Mesothelial cell of epicardium (in vitro differentiated cells): Measurements from ENCODE around the gene GLRA2. TPM values are rescaled to one million over a fixed set of nuclear protein-coding genes. Genes with fewer than 3 reads are reported as not detected.

Experiments
- DNase-seq, 2 experiments: peaks; one replicate each; pipeline ENCODE4 v3.0.0; 2021; ENCODE audit warnings: low spot score in 2 of 2; ENCODE audit not compliant: unreplicated experiment in 2 of 2
- H3K27ac Mint-ChIP-seq: 2 replicates; pipeline ENCODE4 v1.8.0; 2021; ENCODE audit warnings: mixed read lengths
- H3K27me3 Mint-ChIP-seq: 2 replicates; pipeline ENCODE4 v1.8.0; 2021; ENCODE audit warnings: low read depth, mixed read lengths
- H3K36me3 Mint-ChIP-seq: 2 replicates; pipeline ENCODE4 v1.8.0; 2021; ENCODE audit warnings: mixed read lengths
- H3K4me1 Mint-ChIP-seq: 2 replicates; pipeline ENCODE4 v1.8.0; 2021; ENCODE audit warnings: mixed read lengths
- H3K4me3 Mint-ChIP-seq: 2 replicates; pipeline ENCODE4 v1.8.0; 2021; ENCODE audit warnings: mild to moderate bottlenecking, moderate library complexity, mixed read lengths
- H3K9me3 Mint-ChIP-seq: 2 replicates; pipeline ENCODE4 v1.8.0; 2021; ENCODE audit warnings: mixed read lengths
- total RNA-seq: library from RNA; stranded (reverse); gene quantifications from 3 replicates; pipeline ENCODE4 v1.2.1, GENCODE V29; 2021
- TF ChIP-seq, protein P1 (sequence below): fragments of 200-600 bp; sonication (generic); IDR thresholded peaks from one replicate; pipeline ENCODE4 v1.5.0; 2021; ENCODE audit warnings: antibody characterized with exemption; ENCODE audit not compliant: unreplicated experiment

GLRA2 gene
- total RNA-seq, 1 donor from 2014 or later, result not detected

DNA sequence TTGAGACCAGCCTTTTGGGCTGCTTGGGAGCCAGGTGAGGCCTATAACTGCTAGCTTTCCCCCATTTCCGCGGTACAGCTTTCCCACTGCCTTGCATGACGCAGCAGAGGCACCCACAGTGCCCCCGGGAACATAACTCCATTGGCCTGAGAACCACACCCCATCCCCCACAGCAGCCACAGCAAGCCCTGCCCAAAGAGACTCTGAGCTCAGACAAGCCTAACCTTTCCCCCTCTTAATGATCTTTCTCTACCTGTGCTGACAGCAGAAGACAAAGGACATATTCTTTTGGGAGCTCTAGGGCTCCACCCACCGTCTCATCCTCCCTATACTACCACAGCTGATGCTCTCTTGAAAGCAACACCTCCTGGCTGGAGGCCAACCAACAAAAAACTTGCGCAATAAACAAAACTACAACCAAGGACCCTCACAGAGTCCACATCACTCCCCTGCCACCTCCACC, 228.7 kb downstream of the GLRA2 start:
- no peak overlapping the region for H3K27ac Mint-ChIP-seq
- H3K9me3 Mint-ChIP-seq, result peaks cover 67% of the 10 kb centered on the region
- TF ChIP-seq, protein P1, sequence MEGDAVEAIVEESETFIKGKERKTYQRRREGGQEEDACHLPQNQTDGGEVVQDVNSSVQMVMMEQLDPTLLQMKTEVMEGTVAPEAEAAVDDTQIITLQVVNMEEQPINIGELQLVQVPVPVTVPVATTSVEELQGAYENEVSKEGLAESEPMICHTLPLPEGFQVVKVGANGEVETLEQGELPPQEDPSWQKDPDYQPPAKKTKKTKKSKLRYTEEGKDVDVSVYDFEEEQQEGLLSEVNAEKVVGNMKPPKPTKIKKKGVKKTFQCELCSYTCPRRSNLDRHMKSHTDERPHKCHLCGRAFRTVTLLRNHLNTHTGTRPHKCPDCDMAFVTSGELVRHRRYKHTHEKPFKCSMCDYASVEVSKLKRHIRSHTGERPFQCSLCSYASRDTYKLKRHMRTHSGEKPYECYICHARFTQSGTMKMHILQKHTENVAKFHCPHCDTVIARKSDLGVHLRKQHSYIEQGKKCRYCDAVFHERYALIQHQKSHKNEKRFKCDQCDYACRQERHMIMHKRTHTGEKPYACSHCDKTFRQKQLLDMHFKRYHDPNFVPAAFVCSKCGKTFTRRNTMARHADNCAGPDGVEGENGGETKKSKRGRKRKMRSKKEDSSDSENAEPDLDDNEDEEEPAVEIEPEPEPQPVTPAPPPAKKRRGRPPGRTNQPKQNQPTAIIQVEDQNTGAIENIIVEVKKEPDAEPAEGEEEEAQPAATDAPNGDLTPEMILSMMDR, result no peak
- DNase-seq, result no peak
- H3K4me3 Mint-ChIP-seq, result no peak overlapping the region
- peaks cover 4% of the 10 kb centered on the region for H3K36me3 Mint-ChIP-seq
- no peaks in the 10 kb centered on the region for H3K27me3 Mint-ChIP-seq
- peaks cover 4% of the 10 kb centered on the region for H3K4me1 Mint-ChIP-seq

DNA sequence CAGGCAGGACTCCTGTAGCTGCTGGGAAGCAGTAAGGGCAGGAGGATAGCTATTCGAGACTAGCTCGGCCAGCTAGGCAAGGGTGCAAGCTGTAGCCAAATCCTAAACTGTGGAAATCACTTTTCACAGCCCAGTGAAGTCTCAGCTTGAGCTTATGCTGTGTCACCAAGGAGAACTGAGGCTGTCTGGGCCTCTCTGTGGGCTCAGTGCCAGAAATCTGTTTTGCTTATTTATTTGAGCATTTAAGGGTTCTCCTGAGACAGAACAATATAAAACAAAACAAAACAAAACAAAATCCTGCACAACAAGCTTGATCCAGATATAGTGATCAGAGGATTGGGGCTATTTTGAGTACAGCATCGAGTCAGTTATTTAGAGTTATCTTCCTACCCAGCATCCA, 246.1 kb downstream of the GLRA2 start:
- TF ChIP-seq, protein P1, result no peak

DNA sequence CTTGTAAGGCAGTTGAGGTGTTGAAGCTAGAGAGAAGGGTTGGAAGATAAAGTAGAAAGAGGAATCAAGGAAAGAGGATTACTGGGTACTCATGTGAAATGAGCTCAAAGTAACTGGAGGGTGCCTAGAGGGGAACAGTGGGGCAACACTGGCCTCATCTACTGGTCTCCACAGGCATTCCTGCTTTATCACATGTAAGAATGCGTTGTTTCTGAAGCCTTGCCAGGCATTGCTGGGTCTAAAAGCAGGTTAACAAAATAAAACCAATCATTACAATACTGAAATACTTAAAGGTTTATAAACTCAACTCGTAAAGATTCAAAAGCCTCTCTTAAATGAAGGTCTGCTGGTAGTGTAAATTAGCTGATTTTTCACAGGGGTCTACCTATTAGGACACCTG, 247.6 kb downstream of the GLRA2 start:
- DNase-seq, result no peak

More for the DNA sequence above, 246.1 kb downstream of the GLRA2 start:
- Mint-ChIP-seq H3K27me3 (no peaks in the 10 kb centered on the region), H3K9me3 (peaks cover 35% of the 10 kb centered on the region), H3K36me3 (peaks cover 8% of the 10 kb centered on the region), H3K4me3 (no peak overlapping the region), H3K4me1 (peaks cover 8% of the 10 kb centered on the region), H3K27ac (no peak overlapping the region)
- DNase-seq, result no peak

DNA sequence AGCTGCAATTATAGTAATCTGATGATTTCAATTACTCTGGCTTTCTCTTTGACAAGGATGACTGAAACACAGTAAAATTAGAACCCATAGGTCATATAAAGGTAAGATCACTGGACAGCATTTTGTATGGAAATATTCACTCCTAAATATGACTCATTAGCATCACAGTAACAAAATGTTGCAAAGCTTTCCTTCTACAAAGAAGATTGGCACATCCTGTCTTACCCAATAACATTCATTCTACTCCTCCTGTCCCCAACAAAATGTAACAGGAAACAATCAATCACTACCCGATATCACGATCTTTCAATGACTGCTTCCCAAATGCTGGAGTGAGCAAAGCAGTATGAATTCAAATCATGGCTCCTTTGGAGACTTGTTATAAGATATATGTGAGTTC, 248.2 kb downstream of the GLRA2 start:
- Mint-ChIP-seq H3K4me3 (no peak overlapping the region), H3K9me3 (peaks cover 25% of the 10 kb centered on the region), H3K27me3 (no peaks in the 10 kb centered on the region), H3K27ac (no peak overlapping the region), H3K4me1 (peaks cover 8% of the 10 kb centered on the region), H3K36me3 (no peaks in the 10 kb centered on the region)
- no peak for DNase-seq
- TF ChIP-seq, protein P1, result no peak

More for the DNA sequence above, 247.6 kb downstream of the GLRA2 start:
- no peaks in the 10 kb centered on the region for H3K27me3 Mint-ChIP-seq
- no peaks in the 10 kb centered on the region for H3K36me3 Mint-ChIP-seq
- no peak overlapping the region for H3K4me3 Mint-ChIP-seq
- no peak overlapping the region for H3K27ac Mint-ChIP-seq
- peaks cover 8% of the 10 kb centered on the region for H3K4me1 Mint-ChIP-seq
- peaks cover 25% of the 10 kb centered on the region for H3K9me3 Mint-ChIP-seq
- TF ChIP-seq, protein P1, result no peak

DNA sequence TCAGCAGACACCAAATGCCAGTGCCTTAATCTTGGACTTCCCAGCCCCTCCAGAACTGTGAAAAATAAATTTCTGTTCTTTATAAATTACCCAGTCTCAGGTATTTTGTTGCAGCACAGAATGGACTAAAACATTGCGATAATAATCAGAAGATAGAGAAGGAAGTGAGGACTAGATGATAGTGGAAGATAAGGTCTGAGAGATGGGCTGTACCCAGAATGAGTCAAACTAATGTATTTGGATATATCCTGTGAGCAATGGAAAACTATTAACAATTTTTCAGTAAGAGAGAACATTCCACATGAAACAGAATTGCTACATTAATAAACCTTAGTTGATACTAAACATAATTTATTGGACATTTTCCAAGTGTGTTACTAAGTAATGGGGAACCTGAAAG, 250.2 kb downstream of the GLRA2 start:
- no peak for DNase-seq
- no peaks in the 10 kb centered on the region for H3K36me3 Mint-ChIP-seq
- peaks cover 19% of the 10 kb centered on the region for H3K9me3 Mint-ChIP-seq
- H3K4me1 Mint-ChIP-seq, result peaks cover 8% of the 10 kb centered on the region
- H3K4me3 Mint-ChIP-seq, result no peak overlapping the region
- H3K27ac Mint-ChIP-seq, result no peak overlapping the region
- no peaks in the 10 kb centered on the region for H3K27me3 Mint-ChIP-seq
- TF ChIP-seq, protein P1, result no peak
